ENCODE results near the gene CLIC5. TPM values are rescaled to one million over a fixed set of nuclear protein-coding genes. Genes with fewer than 3 reads are reported as not detected.
"Not testable (repeated sequence)": the region's sequence is repeated elsewhere in the genome, so short reads cannot be mapped to it uniquely, and the experiment has no call there.

Gene CLIC5
- total and polyA plus RNA-seq, 12 donors: 28.1 to 372 (median 301) TPM

- Histone ChIP-seq H3K4me3 (no peak overlapping the region), H3K4me1 (peaks cover 0 to 63% (median 27%) of the 10 kb centered on the region in 9 donors), H3K9me3 (no peaks in the 10 kb centered on the region), H3K36me3 (peaks cover 0 to 32% (median 0%) of the 10 kb centered on the region in 9 donors), H3K27me3 (no peaks in the 10 kb centered on the region), H3K27ac (peak overlapping the region in 2 of 10 donors; percentile 33 to 65)
- 82 to 83% methylated on average over 11 of the region's 11 CpGs for WGBS, 2 donors
- TF ChIP-seq, protein P1, sequence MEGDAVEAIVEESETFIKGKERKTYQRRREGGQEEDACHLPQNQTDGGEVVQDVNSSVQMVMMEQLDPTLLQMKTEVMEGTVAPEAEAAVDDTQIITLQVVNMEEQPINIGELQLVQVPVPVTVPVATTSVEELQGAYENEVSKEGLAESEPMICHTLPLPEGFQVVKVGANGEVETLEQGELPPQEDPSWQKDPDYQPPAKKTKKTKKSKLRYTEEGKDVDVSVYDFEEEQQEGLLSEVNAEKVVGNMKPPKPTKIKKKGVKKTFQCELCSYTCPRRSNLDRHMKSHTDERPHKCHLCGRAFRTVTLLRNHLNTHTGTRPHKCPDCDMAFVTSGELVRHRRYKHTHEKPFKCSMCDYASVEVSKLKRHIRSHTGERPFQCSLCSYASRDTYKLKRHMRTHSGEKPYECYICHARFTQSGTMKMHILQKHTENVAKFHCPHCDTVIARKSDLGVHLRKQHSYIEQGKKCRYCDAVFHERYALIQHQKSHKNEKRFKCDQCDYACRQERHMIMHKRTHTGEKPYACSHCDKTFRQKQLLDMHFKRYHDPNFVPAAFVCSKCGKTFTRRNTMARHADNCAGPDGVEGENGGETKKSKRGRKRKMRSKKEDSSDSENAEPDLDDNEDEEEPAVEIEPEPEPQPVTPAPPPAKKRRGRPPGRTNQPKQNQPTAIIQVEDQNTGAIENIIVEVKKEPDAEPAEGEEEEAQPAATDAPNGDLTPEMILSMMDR (IDR thresholded peaks at IDR 0.05): no peak
- intact Hi-C loops (cut with DNase I): loop anchor here in 5 of 10 donors (5.0 to 10.0 kb wide), 4 partner anchors 276 to 1454 kb away; no protein-coding TSS in a partner anchor
- DNase-seq: no peak
- ATAC-seq: no peak
Observed at GRCh38 chr6:45928721-45929305, 86.8 kb downstream of the CLIC5 start.

- no peaks in the 10 kb centered on the region for H3K9me3 ChIP-seq
- intact Hi-C loops (cut with DNase I): loop anchor here in 5 of 10 donors (5.0 to 10.0 kb wide), 4 partner anchors 277 to 1453 kb away; no protein-coding TSS in a partner anchor
- H3K36me3 ChIP-seq: peaks cover 0 to 21% (median 0%) of the 10 kb centered on the region in 9 donors
- TF ChIP-seq, protein P1 (IDR thresholded peaks at IDR 0.05): no peak
- H3K27ac ChIP-seq: peak overlapping the region in 4 of 10 donors; percentile 5 to 65 (median 27)
- peaks cover 0 to 73% (median 37%) of the 10 kb centered on the region in 9 donors for H3K4me1 ChIP-seq
- ATAC-seq: no peak
- no peak for DNase-seq
- no peak overlapping the region for H3K4me3 ChIP-seq
- no peaks in the 10 kb centered on the region for H3K27me3 ChIP-seq
- 67 to 69% methylated on average over 9 of the region's 9 CpGs for whole genome bisulfite sequencing, 2 donors
Observed at GRCh38 chr6:45927421-45928320, 88.0 kb downstream of the CLIC5 start.

DNA sequence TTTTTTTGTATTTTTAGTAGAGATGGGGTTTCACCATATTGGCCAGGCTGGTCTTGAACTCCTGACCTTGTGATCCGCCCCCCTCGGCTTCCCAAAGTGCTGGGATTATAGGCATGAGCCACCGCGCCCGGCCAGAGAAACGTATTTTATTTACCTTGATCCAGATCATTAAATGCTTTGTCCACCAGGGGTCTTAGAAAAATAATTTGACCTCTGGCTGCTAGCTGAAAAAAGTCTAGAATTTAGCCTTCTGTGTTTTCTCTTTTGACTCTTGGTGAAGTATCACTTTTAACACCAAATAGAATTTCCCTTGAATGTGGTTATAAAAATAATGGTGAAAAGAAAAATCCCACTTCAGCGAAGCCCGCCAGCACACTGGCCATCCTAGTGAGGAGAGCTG, 89.2 kb downstream of the CLIC5 start:
- H3K27ac ChIP-seq, DNase-seq, H3K27me3 ChIP-seq, H3K4me3 ChIP-seq, H3K9me3 ChIP-seq, H3K36me3 ChIP-seq, ATAC-seq: not testable (repeated sequence)
- intact Hi-C loops (cut with DNase I): loop anchor here in 5 of 10 donors (5.0 to 10.0 kb wide), 4 partner anchors 278 to 1452 kb away; no protein-coding TSS in a partner anchor
- 94 to 97% methylated on average over 8 of the region's 8 CpGs for WGBS, 2 donors
- H3K4me1 ChIP-seq: peaks cover 0 to 77% (median 50%) of the 10 kb centered on the region in 9 donors

DNA sequence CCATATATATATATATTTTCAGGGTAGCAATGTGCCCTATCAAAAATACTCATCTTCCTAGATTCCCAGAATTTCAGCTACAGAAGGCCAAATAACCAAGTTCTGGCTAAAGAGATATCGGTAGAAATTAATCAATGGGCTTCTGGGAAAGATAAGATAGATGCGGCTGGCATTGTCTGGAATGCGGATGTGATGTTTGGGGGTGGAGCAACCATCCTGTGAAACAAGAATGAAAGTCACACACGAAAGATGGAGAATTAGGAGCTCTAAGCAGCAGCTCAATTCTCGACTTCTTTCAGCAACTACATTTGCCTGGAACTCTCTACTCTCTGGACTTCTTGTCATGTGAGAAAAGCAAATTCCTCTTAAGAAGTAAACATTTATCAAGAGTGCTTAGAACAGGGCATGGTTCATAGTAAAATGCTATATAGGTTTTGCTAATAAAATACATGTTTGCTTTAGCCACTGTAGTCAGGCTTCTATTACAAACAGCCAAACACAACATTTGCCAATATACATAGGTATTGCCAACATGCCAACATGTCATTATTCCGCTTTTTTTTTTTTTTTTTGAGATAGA, 90.8 kb downstream of the CLIC5 start:
- no peaks in the 10 kb centered on the region for H3K9me3 ChIP-seq
- intact Hi-C loops (cut with DNase I): loop anchor here in 8 of 10 donors (1.0 to 10.0 kb wide), 8 partner anchors 208 to 1450 kb away; no protein-coding TSS in a partner anchor
- no peak overlapping the region for H3K4me3 ChIP-seq
- DNase-seq: no peak
- H3K36me3 ChIP-seq: peaks cover 0 to 14% (median 0%) of the 10 kb centered on the region in 9 donors
- no peak for ATAC-seq
- H3K4me1 ChIP-seq: peaks cover 0 to 67% (median 47%) of the 10 kb centered on the region in 9 donors
- H3K27me3 ChIP-seq: no peaks in the 10 kb centered on the region
- 65 to 76% methylated on average over 6 of the region's 6 CpGs for WGBS, 2 donors
- no peak overlapping the region for H3K27ac ChIP-seq
- TF ChIP-seq, protein P1 (IDR thresholded peaks at IDR 0.05): no peak

Measured in heart right ventricle (tissue), 16 donors.